Ectodermal cell (in vitro differentiated cells): ENCODE data around the gene LIME1.

Source experiments
- H3K27ac ChIP-seq: 2 replicates; pipeline ENCODE4 v1.7.0; 2013; ENCODE audit warnings: mild to moderate bottlenecking, low read depth, low read length; ENCODE audit not compliant: insufficient read depth, poor library complexity, severe bottlenecking
- H3K27me3 ChIP-seq: 2 replicates; pipeline ENCODE4 v1.7.0; 2013; ENCODE audit warnings: mild to moderate bottlenecking, low read length; ENCODE audit not compliant: insufficient read depth, control insufficient read depth, poor library complexity, severe bottlenecking
- H3K36me3 ChIP-seq: one replicate; pipeline ENCODE4 v1.7.0; 2013; ENCODE audit warnings: low read length; ENCODE audit not compliant: control insufficient read depth, insufficient read depth
- H3K4me1 ChIP-seq: one replicate; pipeline ENCODE4 v1.7.0; 2013; ENCODE audit warnings: low read length; ENCODE audit not compliant: control insufficient read depth, insufficient read depth
- H3K4me3 ChIP-seq: 2 replicates; pipeline ENCODE4 v1.7.0; 2013; ENCODE audit warnings: low read depth, low read length, control low read depth; ENCODE audit not compliant: insufficient read depth
- H3K9me3 ChIP-seq: 2 replicates; pipeline ENCODE4 v1.7.0; 2013; ENCODE audit warnings: mild to moderate bottlenecking, low read length, moderate library complexity; ENCODE audit not compliant: control insufficient read depth
- WGBS, 2 experiments: methylation state at CpG; one replicate each; pipeline ENCODE4 v1.1.7; 2013; ENCODE audit warnings: missing lambda C conversion rate in 2 of 2; 5-methylcytosine and 5-hydroxymethylcytosine counted together

The LIME1 gene

DNA sequence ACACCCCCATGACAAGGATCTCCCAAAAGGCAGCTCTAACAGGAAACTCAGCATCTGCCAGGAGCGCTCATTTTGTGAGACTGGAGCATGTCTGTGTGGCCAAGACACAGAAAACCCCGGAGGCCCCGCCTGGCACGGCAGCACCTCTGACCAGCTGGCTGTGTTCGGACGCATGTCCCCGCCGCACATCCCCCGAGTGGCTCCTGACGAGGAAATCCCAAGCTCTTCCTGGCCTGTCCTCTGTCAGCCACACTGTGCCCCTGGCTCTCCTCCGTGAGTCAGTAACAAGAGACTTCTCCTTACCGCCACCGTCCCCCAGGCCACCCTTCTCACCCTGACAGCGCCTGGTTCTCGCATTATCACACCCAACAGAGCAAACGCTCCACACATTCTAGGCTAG lies 17.5 kb downstream of the LIME1 start:
- Histone ChIP-seq H3K4me3 (no peak overlapping the region), H3K36me3 (no peaks in the 10 kb centered on the region), H3K27me3 (no peaks in the 10 kb centered on the region), H3K9me3 (no peaks in the 10 kb centered on the region), H3K4me1 (no peaks in the 10 kb centered on the region), H3K27ac (no peak overlapping the region)
- WGBS, 2 experiments: 83% methylated on average over 16 of the region's 16 CpGs

DNA sequence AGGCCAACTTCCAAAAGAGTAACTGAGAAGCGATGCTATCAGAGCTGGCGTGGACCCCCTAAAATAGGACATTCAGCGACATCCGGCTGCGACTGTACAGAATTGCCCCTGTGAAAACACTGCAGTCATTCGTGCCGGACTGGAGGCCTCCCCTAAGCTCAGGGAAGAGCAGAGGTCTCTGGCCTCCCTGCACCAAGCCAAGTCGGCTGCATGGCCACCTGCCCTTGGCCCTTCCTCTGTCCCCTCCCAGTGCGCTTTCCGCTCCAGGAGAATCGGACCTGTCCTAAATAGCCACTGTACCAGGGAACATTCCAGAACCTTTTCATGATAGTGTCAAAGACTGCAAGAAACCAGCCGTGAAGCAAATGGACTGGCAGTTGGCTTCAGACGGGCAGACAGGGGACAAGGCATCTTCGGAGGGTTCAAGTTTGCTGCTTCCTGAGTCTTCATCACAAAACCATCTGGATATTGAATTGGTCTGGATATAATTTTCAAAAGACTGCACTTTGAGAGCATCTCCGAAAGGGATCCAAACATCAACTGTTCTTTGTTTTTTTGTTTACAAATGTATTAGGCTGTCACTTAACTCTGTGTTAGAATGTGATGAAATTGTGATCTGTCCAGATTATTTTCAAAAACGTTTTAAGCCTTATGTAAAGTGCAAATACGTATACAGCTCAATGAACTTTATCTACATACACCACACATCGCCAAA lies 19.6 kb downstream of the LIME1 start:
- Histone ChIP-seq H3K36me3 (no peaks in the 10 kb centered on the region), H3K4me3 (no peak overlapping the region), H3K27ac (no peak overlapping the region), H3K27me3 (no peaks in the 10 kb centered on the region), H3K4me1 (no peaks in the 10 kb centered on the region), H3K9me3 (no peaks in the 10 kb centered on the region)
- WGBS, 2 experiments: 89% methylated on average over 18 of the region's 18 CpGs

DNA sequence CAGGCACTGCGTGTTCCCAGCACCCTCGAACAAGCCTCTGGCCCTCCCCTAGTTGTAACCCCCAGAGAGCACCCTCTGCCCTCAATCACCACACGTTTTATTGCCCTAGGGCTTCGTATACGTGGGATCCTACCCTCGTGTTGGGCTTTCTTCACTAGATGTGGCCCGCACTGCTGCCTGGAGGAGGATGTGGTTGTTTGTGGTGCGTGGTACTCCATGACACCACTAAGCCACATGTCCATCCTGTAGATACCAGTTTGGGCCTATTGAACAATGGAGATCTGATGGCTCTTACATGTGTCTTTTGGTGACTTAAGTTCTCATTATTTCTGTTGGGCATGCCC lies 20.2 kb downstream of the LIME1 start:
- Histone ChIP-seq H3K4me3 (no peak overlapping the region), H3K9me3 (no peaks in the 10 kb centered on the region), H3K36me3 (no peaks in the 10 kb centered on the region), H3K27me3 (no peaks in the 10 kb centered on the region), H3K4me1 (no peaks in the 10 kb centered on the region), H3K27ac (no peak overlapping the region)
- 85 to 88% methylated on average over 8 of the region's 8 CpGs for WGBS, 2 experiments

GRCh38 chr20:63758152-63758551 lies 21.7 kb downstream of the LIME1 start:
- Histone ChIP-seq H3K27me3 (no peaks in the 10 kb centered on the region), H3K4me3 (no peak overlapping the region), H3K36me3 (no peaks in the 10 kb centered on the region), H3K4me1 (no peaks in the 10 kb centered on the region), H3K9me3 (no peaks in the 10 kb centered on the region), H3K27ac (no peak overlapping the region)
- WGBS, 2 experiments: 82 to 87% methylated on average over 7 of the region's 7 CpGs

GRCh38 chr20:63759377-63759901 lies 23.0 kb downstream of the LIME1 start:
- H3K36me3 ChIP-seq: no peaks in the 10 kb centered on the region
- no peaks in the 10 kb centered on the region for H3K4me1 ChIP-seq
- no peak overlapping the region for H3K4me3 ChIP-seq
- 90% methylated on average over 7 of the region's 7 CpGs for WGBS, 2 experiments
- H3K9me3 ChIP-seq: no peaks in the 10 kb centered on the region
- no peaks in the 10 kb centered on the region for H3K27me3 ChIP-seq
- H3K27ac ChIP-seq: no peak overlapping the region

DNA sequence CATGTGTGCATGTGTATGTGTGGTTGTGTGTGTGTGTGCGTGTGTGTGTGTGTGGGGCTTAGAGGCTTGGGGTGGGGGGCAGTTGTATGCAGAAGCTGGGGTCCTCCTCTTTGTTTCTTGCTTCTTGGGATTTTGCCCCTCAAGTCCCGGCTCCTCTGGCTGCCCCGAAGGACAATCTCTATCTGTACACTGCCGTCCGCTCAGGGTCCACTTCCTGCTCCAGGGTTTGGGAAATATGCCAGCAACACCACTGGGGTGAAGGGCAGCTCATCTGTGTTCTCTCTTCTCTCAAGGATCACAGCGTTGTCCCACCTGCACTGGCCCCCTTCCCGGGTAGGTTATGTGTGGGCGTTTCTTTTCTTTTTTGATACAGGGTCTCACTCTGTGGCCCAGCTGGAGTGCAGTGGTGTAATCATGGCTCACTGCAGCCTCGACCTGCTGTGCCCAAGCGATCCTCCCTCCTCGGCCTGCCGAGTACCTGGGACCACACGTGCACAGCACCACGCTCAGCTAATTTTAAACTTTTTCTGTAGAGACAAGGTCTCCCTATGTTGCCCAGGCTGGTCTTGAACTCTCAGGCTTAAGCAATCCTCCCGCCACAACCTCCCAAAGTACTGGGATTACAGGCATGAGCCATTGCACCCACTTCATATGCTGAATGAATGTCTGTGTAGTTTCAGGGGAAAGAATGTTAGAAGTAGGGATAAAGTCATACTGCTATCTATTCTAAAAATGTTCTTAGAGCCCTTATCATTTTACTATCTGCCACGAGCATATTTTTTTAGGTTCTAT lies 28.8 kb downstream of the LIME1 start:
- Histone ChIP-seq H3K9me3 (no peaks in the 10 kb centered on the region), H3K4me1 (no peaks in the 10 kb centered on the region), H3K4me3 (no peak overlapping the region), H3K27me3 (no peaks in the 10 kb centered on the region), H3K27ac (no peak overlapping the region), H3K36me3 (no peaks in the 10 kb centered on the region)
- WGBS, 2 experiments: 91 to 93% methylated on average over 16 of the region's 16 CpGs

DNA sequence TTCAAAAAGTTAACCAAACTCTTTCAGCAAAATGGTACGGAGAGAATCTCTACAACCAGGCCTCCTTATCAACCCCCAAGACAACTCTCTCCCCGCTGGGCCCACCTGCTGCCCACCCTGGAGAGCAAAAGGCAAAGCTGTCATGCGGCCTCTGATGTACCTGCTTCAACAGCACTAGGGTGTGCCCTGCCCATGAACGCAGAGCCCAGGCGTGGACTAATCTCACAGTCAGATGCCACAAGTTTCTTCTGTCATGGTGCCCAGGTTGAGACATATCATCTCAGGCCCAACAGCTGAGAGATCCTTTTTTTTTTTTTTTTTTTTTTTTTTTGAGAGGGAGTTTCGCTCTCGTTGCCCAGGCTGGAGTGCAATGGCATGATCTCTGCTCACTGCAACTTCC lies 29.4 kb downstream of the LIME1 start:
- 96% methylated on average over 7 of the region's 7 CpGs for WGBS, 2 experiments
- no peaks in the 10 kb centered on the region for H3K36me3 ChIP-seq

GRCh38 chr20:63766695-63767426 lies 30.4 kb downstream of the LIME1 start:
- H3K27ac ChIP-seq: no peak overlapping the region
- H3K36me3 ChIP-seq: no peaks in the 10 kb centered on the region
- H3K9me3 ChIP-seq: no peaks in the 10 kb centered on the region
- no peaks in the 10 kb centered on the region for H3K27me3 ChIP-seq
- no peaks in the 10 kb centered on the region for H3K4me1 ChIP-seq
- H3K4me3 ChIP-seq: no peak overlapping the region
- 95% methylated on average over 38 of the region's 38 CpGs for WGBS, 2 experiments

More for the DNA sequence above, 29.4 kb downstream of the LIME1 start:
- Histone ChIP-seq H3K27me3 (no peaks in the 10 kb centered on the region), H3K27ac (no peak overlapping the region), H3K4me1 (no peaks in the 10 kb centered on the region), H3K4me3 (no peak overlapping the region), H3K9me3 (no peaks in the 10 kb centered on the region)

DNA sequence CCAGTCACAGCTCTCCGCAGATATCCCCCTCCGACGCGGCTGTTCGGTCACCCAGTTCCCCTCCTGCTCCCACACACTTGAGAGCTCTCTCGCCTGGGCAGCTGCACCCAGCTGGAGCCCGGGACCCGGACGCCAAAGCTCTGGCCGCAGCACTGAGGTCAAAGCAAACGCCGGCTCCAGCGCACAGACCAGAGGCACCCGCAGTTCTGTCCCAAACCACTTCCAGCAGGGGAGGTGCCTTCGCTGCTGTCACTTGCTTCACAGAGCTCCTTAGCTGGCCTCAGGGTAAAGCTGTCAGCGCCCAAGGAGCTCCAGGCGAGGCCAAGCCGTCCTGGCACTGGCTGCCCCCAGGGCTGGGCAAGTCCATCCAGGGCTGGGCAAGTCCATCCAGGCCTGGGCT lies 31.0 kb downstream of the LIME1 start:
- Histone ChIP-seq H3K4me1 (no peaks in the 10 kb centered on the region), H3K4me3 (no peak overlapping the region), H3K27me3 (no peaks in the 10 kb centered on the region), H3K36me3 (no peaks in the 10 kb centered on the region), H3K9me3 (no peaks in the 10 kb centered on the region), H3K27ac (no peak overlapping the region)
- 89 to 90% methylated on average over 18 of the region's 18 CpGs for WGBS, 2 experiments

GRCh38 chr20:63767886-63768285 lies 31.4 kb downstream of the LIME1 start:
- 93 to 94% methylated on average over 7 of the region's 7 CpGs for WGBS, 2 experiments
- H3K4me1 ChIP-seq: no peaks in the 10 kb centered on the region
- H3K27ac ChIP-seq: no peak overlapping the region
- H3K9me3 ChIP-seq: no peaks in the 10 kb centered on the region
- no peaks in the 10 kb centered on the region for H3K27me3 ChIP-seq
- no peaks in the 10 kb centered on the region for H3K36me3 ChIP-seq
- H3K4me3 ChIP-seq: no peak overlapping the region
